ENCODE data around the gene VAT1L.

Gene VAT1L

DNA sequence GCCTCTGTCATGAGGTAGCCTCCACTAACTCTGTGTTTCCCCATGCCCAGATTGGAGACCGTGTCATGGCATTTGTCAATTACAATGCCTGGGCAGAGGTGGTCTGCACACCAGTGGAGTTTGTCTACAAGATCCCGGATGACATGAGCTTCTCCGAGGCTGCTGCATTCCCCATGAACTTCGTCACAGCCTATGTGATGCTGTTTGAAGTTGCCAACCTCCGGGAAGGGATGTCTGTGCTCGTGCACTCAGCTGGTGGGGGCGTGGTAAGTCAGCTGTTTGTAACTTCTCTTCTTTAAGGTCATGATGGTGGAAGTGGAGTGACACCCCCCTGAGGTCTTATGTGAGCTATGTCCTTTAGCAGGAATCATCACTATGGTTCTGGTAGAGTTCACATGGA, 36.8 kb downstream of the VAT1L start:
- DNase-seq (ENCODE audit: low read depth), result no peak
- TF ChIP-seq, protein P1, sequence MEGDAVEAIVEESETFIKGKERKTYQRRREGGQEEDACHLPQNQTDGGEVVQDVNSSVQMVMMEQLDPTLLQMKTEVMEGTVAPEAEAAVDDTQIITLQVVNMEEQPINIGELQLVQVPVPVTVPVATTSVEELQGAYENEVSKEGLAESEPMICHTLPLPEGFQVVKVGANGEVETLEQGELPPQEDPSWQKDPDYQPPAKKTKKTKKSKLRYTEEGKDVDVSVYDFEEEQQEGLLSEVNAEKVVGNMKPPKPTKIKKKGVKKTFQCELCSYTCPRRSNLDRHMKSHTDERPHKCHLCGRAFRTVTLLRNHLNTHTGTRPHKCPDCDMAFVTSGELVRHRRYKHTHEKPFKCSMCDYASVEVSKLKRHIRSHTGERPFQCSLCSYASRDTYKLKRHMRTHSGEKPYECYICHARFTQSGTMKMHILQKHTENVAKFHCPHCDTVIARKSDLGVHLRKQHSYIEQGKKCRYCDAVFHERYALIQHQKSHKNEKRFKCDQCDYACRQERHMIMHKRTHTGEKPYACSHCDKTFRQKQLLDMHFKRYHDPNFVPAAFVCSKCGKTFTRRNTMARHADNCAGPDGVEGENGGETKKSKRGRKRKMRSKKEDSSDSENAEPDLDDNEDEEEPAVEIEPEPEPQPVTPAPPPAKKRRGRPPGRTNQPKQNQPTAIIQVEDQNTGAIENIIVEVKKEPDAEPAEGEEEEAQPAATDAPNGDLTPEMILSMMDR (IDR thresholded peaks at IDR 0.05; ENCODE audit: low read length, missing control alignments), result no peak
- no peak overlapping the region for H3K4me3 ChIP-seq (replicated peaks; ENCODE audit: low read depth, low read length)

DNA sequence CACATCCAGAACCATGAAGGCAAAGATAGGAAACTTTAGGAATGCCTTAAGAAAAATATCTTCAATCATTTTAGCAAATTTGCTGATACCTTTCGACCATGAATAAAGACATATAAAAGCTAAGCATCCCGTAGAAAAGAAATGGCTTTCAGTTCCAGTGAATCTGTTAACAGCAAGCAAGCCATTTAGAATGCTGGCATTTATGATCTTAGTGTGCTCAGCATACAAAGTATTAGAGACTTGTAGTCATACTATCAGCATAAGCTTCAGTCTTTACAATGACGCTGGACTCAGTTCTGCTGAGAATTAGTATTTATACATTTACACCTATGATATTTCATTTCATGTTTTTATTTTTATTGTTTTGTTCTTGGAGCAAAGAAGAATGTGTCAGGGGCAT, 38.7 kb downstream of the VAT1L start:
- no peak for DNase-seq (ENCODE audit: low read depth)
- TF ChIP-seq, protein P1 (IDR thresholded peaks at IDR 0.05; ENCODE audit: low read length, missing control alignments), result no peak
- H3K4me3 ChIP-seq (replicated peaks; ENCODE audit: low read depth, low read length), result no peak overlapping the region

- TF ChIP-seq, protein P1 (IDR thresholded peaks at IDR 0.05; ENCODE audit: low read length, missing control alignments), result no peak
- H3K4me3 ChIP-seq (replicated peaks; ENCODE audit: low read depth, low read length), result peak overlapping the region; percentile 2
- DNase-seq (ENCODE audit: low read depth), result peak; percentile 93
These were observed 45.7 kb downstream of the VAT1L start for GRCh38 chr16:77833921-77834634.

GRCh38 chr16:77834635-77835540, 46.5 kb downstream of the VAT1L start:
- TF ChIP-seq, protein P1 (IDR thresholded peaks at IDR 0.05; ENCODE audit: low read length, missing control alignments), result no peak
- DNase-seq (ENCODE audit: low read depth), result peak; percentile 74
- H3K4me3 ChIP-seq (replicated peaks; ENCODE audit: low read depth, low read length), result no peak overlapping the region

DNA sequence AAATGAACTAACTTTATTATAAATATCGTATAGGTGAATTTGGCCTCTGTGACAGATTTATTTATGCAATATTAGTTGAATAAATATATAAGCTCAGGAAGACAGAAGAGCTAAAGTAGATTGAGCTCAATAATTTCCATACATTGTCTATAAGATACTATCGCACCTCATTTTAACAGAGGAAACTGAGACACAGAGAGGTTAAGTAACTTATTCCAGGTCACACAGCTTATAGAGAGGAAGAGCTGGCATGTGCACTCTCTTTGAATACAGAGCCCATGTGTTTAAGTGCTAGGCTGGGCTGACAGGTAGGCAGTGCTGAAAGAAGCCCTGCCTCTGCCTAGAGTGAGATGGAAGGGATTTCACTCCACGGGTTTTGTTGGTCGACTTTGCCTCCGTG, 48.4 kb downstream of the VAT1L start:
- TF ChIP-seq, protein P1 (IDR thresholded peaks at IDR 0.05; ENCODE audit: low read length, missing control alignments), result no peak
- no peak overlapping the region for H3K4me3 ChIP-seq (replicated peaks; ENCODE audit: low read depth, low read length)
- DNase-seq (ENCODE audit: low read depth), result no peak

DNA sequence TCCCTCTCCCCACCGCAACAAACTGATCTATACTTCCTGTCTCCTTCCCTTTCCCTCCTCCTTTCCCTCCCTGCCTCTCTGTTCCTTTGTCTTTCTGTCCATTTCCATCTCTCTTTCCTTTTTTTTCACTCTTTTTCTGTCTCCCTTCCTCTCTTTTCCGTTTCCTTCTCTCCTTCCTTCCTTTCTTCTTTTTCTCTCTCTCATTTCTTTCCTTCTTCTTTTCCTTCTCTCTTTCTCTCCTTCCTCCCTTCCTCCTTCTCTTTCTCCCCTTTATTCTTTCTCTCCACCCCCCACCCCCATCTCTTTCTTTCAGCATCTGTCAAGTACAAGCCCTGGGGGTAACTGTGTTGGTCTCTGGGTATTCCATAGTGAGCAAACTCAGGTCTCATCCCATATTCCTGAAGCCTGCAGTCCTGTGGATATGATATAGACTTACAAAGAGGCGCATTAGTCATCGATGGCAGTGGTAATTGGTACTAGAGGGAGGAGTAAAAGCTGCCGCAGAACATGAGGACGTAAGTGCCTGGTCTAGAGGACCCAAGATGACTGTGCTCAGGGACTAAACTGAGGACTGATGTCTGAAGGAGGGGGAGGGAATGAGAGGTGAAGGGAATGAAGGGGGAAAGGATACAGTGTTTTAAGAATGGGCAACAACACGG, 50.4 kb downstream of the VAT1L start:
- no peak for DNase-seq (ENCODE audit: low read depth)
- TF ChIP-seq, protein P1 (IDR thresholded peaks at IDR 0.05; ENCODE audit: low read length, missing control alignments), result no peak
- H3K4me3 ChIP-seq (replicated peaks; ENCODE audit: low read depth, low read length), result no peak overlapping the region

All from fibroblast of pulmonary artery (primary cell).